Fibroblast of peridontal ligament (primary cell): ENCODE data around the gene TRMU.
"Not testable (repeated sequence)": the region's sequence is repeated elsewhere in the genome, so short reads cannot be mapped to it uniquely, and the experiment has no call there.

Experiments used
- DNase-seq: peaks from one replicate; pipeline ENCODE4 v3.0.0-alpha.2; 2010; ENCODE audit errors: extremely low read depth

TRMU gene

GRCh38 chr22:46299101-46299500, 36.4 kb upstream of the TRMU start:
- no peak for DNase-seq

- DNase-seq, result no peak
These were observed 35.0 kb upstream of the TRMU start for GRCh38 chr22:46300491-46300890.

GRCh38 chr22:46303347-46303965, 32.1 kb upstream of the TRMU start:
- DNase-seq, result peak; percentile 54

GRCh38 chr22:46308283-46308988, 27.1 kb upstream of the TRMU start:
- no peak for DNase-seq

- DNase-seq, result no peak
These were observed 25.9 kb upstream of the TRMU start for GRCh38 chr22:46309526-46310085.

GRCh38 chr22:46312056-46312455, 23.5 kb upstream of the TRMU start:
- no peak for DNase-seq

- DNase-seq, result not testable (repeated sequence)
These were observed 22.7 kb upstream of the TRMU start for GRCh38 chr22:46312848-46313247.

- DNase-seq, result no peak
These were observed 19.5 kb upstream of the TRMU start for GRCh38 chr22:46315976-46316375.

- no peak for DNase-seq
These were observed 17.9 kb upstream of the TRMU start for GRCh38 chr22:46317646-46318045.

GRCh38 chr22:46318576-46318975, 16.9 kb upstream of the TRMU start:
- DNase-seq, result no peak

GRCh38 chr22:46319319-46319718, 16.2 kb upstream of the TRMU start:
- no peak for DNase-seq

GRCh38 chr22:46320166-46320710, 15.3 kb upstream of the TRMU start:
- no peak for DNase-seq

- no peak for DNase-seq
These were observed 14.7 kb upstream of the TRMU start for GRCh38 chr22:46320716-46321386.

GRCh38 chr22:46322711-46323110, 12.8 kb upstream of the TRMU start:
- DNase-seq, result no peak

GRCh38 chr22:46323162-46323561, 12.4 kb upstream of the TRMU start:
- no peak for DNase-seq

- no peak for DNase-seq
These were observed 9.3 kb upstream of the TRMU start for GRCh38 chr22:46326066-46326680.

- DNase-seq, result no peak
These were observed 7.6 kb upstream of the TRMU start for GRCh38 chr22:46327691-46328465.

- no peak for DNase-seq
These were observed 6.7 kb upstream of the TRMU start for GRCh38 chr22:46328797-46329196.

- no peak for DNase-seq
These were observed 5.9 kb upstream of the TRMU start for GRCh38 chr22:46329616-46330015.

GRCh38 chr22:46330426-46330825, 5.1 kb upstream of the TRMU start:
- DNase-seq, result no peak

GRCh38 chr22:46331496-46331895, 4.0 kb upstream of the TRMU start:
- no peak for DNase-seq
